HepG2 (cell line): ENCODE results near the gene TNP2. TPM values are rescaled to one million over a fixed set of nuclear protein-coding genes. Genes with fewer than 3 reads are reported as not detected.

Experiments
- NFKBIZ ChIP-seq: IDR thresholded peaks from 2 replicates; pipeline ENCODE4 v1.6.1; 2018; ENCODE audit warnings: missing genetic modification reagents, missing compliant biosample characterization
- SKI ChIP-seq: fragments of 450-650 bp; IDR thresholded peaks from one replicate; pipeline ENCODE4 v1.6.1; 2018; ENCODE audit warnings: mild to moderate bottlenecking; ENCODE audit not compliant: partially characterized antibody
- SRSF9 ChIP-seq: fragments of 200-400 bp; formaldehyde crosslinking; IDR thresholded peaks from 2 replicates; pipeline ENCODE4 v1.6.1; 2018; ENCODE audit warnings: borderline replicate concordance, mild to moderate bottlenecking, low read depth, low read length; ENCODE audit not compliant: insufficient read depth, poor library complexity, severe bottlenecking
- ZMYM3 ChIP-seq: sonication (generic); formaldehyde crosslinking; IDR thresholded peaks from 2 replicates; pipeline ENCODE4 v1.5.1; 2020; ENCODE audit warnings: mild to moderate bottlenecking, missing genetic modification reagents
- ZNF574 ChIP-seq: sonication (generic); formaldehyde crosslinking; IDR thresholded peaks from 2 replicates; pipeline ENCODE4 v1.4.0; 2020; ENCODE audit warnings: missing genetic modification reagents
- polyA plus RNA-seq, 8 experiments: library from polyadenylated mRNA; depleted of rRNA in 3 of 8; stranded (reverse) in 7 of 8; unstranded in 1 of 8; fragments of >200 nt; fragmentation: Illumina TruSeq in 4 of 8; extraction: Trizol in 4 of 8; gene quantifications; 2 replicates each; pipeline versions ENCODE4 v1.2.1 to v1.2.3, GENCODE V29; 2011 to 2016; ENCODE audit warnings: low read depth in 4 of 8, missing spikeins in 1 of 8, mixed read lengths in 1 of 8; ENCODE audit not compliant: insufficient read depth in 1 of 8
- total RNA-seq, 5 experiments: library from RNA; depleted of rRNA; stranded (reverse); fragments of >200 nt; fragmentation: Illumina TruSeq; extraction: Trizol; gene quantifications; 2 replicates each; pipeline ENCODE4 v1.2.3, GENCODE V29; 2016; ENCODE audit warnings: low read depth in 1 of 5
- TF ChIP-seq, protein P1 (sequence below), 2 experiments: sonication (generic) in 1 of 2; formaldehyde crosslinking in 1 of 2; IDR thresholded peaks; 2 replicates each; pipeline versions ENCODE4 v1.4.0 to v1.6.1; 2016 to 2020; ENCODE audit warnings: borderline replicate concordance in 1 of 2, low read depth in 1 of 2, mild to moderate bottlenecking in 1 of 2, missing genetic modification reagents in 1 of 2
- TF ChIP-seq, protein P2 (sequence below): IDR thresholded peaks from 2 replicates; pipeline ENCODE4 v1.6.1; 2012; ENCODE audit warnings: low read depth, low read length, improper control_type of control experiment

The TNP2 gene
- total and polyA plus RNA-seq, 2 of the 13 experiments (the other 11 are each of a cell fraction or from before 2014, with no cell fraction given) = not detected

GRCh38 chr16:11239644-11240632 is 29.2 kb downstream of the TNP2 start (continued):
- TF ChIP-seq, protein P1, sequence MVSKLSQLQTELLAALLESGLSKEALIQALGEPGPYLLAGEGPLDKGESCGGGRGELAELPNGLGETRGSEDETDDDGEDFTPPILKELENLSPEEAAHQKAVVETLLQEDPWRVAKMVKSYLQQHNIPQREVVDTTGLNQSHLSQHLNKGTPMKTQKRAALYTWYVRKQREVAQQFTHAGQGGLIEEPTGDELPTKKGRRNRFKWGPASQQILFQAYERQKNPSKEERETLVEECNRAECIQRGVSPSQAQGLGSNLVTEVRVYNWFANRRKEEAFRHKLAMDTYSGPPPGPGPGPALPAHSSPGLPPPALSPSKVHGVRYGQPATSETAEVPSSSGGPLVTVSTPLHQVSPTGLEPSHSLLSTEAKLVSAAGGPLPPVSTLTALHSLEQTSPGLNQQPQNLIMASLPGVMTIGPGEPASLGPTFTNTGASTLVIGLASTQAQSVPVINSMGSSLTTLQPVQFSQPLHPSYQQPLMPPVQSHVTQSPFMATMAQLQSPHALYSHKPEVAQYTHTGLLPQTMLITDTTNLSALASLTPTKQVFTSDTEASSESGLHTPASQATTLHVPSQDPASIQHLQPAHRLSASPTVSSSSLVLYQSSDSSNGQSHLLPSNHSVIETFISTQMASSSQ (IDR thresholded peaks at IDR 0.05; ENCODE audit: low read depth) = no peak
- TF ChIP-seq, protein P1 (CRISPR knock-in tag; IDR thresholded peaks at IDR 0.05; ENCODE audit: borderline replicate concordance) = no peak
- TF ChIP-seq ZMYM3 (peak; percentile 43), ZNF574 (0 out of 2 replicates have a peak, but pooled peaks have one; percentile 32), NFKBIZ (CRISPR knock-in tag) (0 out of 2 replicates have a peak, but pooled peaks have one; percentile 32), SRSF9 (no peak), SKI (peak; percentile 5)
- TF ChIP-seq, protein P2, sequence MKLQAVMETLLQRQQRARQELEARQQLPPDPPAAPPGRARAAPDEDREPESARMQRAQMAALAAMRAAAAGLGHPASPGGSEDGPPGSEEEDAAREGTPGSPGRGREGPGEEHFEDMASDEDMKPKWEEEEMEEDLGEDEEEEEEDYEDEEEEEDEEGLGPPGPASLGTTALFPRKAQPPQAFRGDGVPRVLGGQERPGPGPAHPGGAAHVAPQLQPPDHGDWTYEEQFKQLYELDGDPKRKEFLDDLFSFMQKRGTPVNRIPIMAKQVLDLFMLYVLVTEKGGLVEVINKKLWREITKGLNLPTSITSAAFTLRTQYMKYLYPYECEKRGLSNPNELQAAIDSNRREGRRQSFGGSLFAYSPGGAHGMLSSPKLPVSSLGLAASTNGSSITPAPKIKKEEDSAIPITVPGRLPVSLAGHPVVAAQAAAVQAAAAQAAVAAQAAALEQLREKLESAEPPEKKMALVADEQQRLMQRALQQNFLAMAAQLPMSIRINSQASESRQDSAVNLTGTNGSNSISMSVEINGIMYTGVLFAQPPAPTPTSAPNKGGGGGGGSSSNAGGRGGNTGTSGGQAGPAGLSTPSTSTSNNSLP = no peak
